SK-N-SH (cell line): ENCODE data around the gene GPRC5A.

ENCODE experiments used
- EP300 ChIP-seq, 2 experiments: IDR thresholded peaks; 2 replicates each; pipeline versions ENCODE4 v1.4.0 to v1.6.1; 2012; ENCODE audit warnings: borderline replicate concordance in 1 of 2, low read depth in 1 of 2, low read length in 1 of 2
- EZH2phosphoT487 ChIP-seq: fragments of 200-600 bp; sonication (generic); IDR thresholded peaks from 2 replicates; pipeline ENCODE4 v1.6.1; 2017; ENCODE audit warnings: low read depth, mixed run types, mild to moderate bottlenecking, antibody characterized with exemption, moderate library complexity, borderline replicate concordance
- FOXJ3 ChIP-seq: sonication (generic); formaldehyde crosslinking; IDR thresholded peaks from 2 replicates; pipeline ENCODE4 v1.5.1; 2020; ENCODE audit warnings: mild to moderate bottlenecking, missing genetic modification reagents
- NRF1 ChIP-seq: IDR thresholded peaks from 2 replicates; pipeline ENCODE4 v1.6.1; 2012; ENCODE audit warnings: low read depth, mild to moderate bottlenecking, low read length
- POLR2AphosphoS5 ChIP-seq: IDR thresholded peaks from 2 replicates; pipeline ENCODE4 v1.6.1; 2012; ENCODE audit warnings: low read depth, low read length
- RXRA ChIP-seq: IDR thresholded peaks from 2 replicates; pipeline ENCODE4 v1.4.0; 2012; ENCODE audit warnings: low read depth, mild to moderate bottlenecking, borderline replicate concordance
- SIN3A ChIP-seq: IDR thresholded peaks from 2 replicates; pipeline ENCODE4 v1.6.1; 2012; ENCODE audit warnings: low read depth, mild to moderate bottlenecking, low read length, moderate library complexity, borderline replicate concordance
- YY1 ChIP-seq: IDR thresholded peaks from 2 replicates; pipeline ENCODE4 v1.4.0; 2012; ENCODE audit warnings: low read depth, mild to moderate bottlenecking
- TF ChIP-seq, protein P1 (sequence below): fragments of 200-600 bp; sonication (generic); IDR thresholded peaks from 2 replicates; pipeline ENCODE4 v1.6.1; 2017; ENCODE audit warnings: antibody characterized with exemption, mild to moderate bottlenecking, moderate library complexity
- TF ChIP-seq, protein P2 (sequence below): IDR thresholded peaks from 2 replicates; pipeline ENCODE4 v1.4.0; 2012; ENCODE audit warnings: low read depth

DNA sequence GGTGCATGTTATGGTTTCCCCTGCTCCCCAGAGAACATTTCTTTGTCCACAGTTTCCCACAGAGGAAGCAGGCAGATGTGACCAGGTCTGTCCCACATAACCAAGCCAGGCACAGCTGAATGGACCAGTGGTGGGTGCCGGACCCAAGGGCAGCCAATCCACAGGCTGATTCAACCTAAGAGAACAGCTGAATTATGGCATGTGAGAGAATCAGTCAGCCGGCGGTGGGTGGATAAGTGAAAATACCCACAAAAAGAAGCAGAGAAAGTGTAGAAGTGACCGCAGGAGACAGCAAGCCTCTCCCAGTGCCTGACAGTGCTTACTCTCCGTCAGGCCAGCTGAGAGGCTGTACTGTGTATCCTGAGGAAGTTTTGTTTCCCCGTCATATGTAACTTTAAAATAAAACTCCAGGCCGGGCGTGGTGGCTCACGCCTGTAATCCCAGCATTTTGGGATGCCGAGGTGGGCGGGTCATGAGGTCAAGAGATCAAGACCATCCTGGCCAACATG lies 45.7 kb downstream of the GPRC5A start:
- TF ChIP-seq EZH2phosphoT487 = no peak
- no peak for TF ChIP-seq YY1
- TF ChIP-seq, protein P1, sequence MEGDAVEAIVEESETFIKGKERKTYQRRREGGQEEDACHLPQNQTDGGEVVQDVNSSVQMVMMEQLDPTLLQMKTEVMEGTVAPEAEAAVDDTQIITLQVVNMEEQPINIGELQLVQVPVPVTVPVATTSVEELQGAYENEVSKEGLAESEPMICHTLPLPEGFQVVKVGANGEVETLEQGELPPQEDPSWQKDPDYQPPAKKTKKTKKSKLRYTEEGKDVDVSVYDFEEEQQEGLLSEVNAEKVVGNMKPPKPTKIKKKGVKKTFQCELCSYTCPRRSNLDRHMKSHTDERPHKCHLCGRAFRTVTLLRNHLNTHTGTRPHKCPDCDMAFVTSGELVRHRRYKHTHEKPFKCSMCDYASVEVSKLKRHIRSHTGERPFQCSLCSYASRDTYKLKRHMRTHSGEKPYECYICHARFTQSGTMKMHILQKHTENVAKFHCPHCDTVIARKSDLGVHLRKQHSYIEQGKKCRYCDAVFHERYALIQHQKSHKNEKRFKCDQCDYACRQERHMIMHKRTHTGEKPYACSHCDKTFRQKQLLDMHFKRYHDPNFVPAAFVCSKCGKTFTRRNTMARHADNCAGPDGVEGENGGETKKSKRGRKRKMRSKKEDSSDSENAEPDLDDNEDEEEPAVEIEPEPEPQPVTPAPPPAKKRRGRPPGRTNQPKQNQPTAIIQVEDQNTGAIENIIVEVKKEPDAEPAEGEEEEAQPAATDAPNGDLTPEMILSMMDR = no peak
- TF ChIP-seq POLR2AphosphoS5 = no peak
- no peak for TF ChIP-seq NRF1
- no peak for TF ChIP-seq EP300 (IDR thresholded peaks at IDR 0.05; ENCODE audit: borderline replicate concordance in 1 of 2, low read depth in 1 of 2, low read length in 1 of 2)
- no peak for TF ChIP-seq FOXJ3 (CRISPR knock-in tag)
- no peak for TF ChIP-seq SIN3A
- TF ChIP-seq RXRA = no peak
- TF ChIP-seq, protein P2, sequence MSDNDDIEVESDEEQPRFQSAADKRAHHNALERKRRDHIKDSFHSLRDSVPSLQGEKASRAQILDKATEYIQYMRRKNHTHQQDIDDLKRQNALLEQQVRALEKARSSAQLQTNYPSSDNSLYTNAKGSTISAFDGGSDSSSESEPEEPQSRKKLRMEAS = no peak
